Endothelial cell of umbilical vein (primary cell): Measurements from ENCODE around the gene IRF8. TPM values are rescaled to one million over a fixed set of nuclear protein-coding genes. Genes with fewer than 3 reads are reported as not detected.

Experiments used
- BruUV-seq: library from RNA; stranded (reverse); fragments of 400-500 nt; replicated peaks from 2 replicates; lab custom pipeline; 2021; lab: Mats Ljungman, UMichigan
- CTCF ChIA-PET: fragments of 300-600, 350-600 bp; sonication (Branson Sonifier 250); formaldehyde crosslinking; loops from one replicate; lab custom pipeline; 2021; ENCODE audit warnings: antibody characterized with exemption, inconsistent platforms; lab: Charles Lee
- POLR2A ChIA-PET: fragments of 300-600, 350-600 bp; sonication (Branson Sonifier 250); formaldehyde crosslinking; loops from one replicate; lab custom pipeline; 2021; ENCODE audit warnings: antibody characterized with exemption, inconsistent platforms; lab: Charles Lee
- DNase-seq: peaks from one replicate; pipeline ENCODE4 v3.0.0-alpha.2; 2011; ENCODE audit warnings: low read depth, low spot score
- FAIRE-seq: peaks from 2 replicates; lab custom pipeline; 2011; peaks lifted over from hg19 to GRCh38; lab: Jason Lieb, UNC
- H2AFZ ChIP-seq: 2 replicates; pipeline ENCODE4 v1.6.0; 2012; ENCODE audit warnings: low read depth, low read length, control low read depth, inconsistent platforms
- H3K27ac ChIP-seq: 2 replicates; pipeline ENCODE4 v1.5.1; 2011; ENCODE audit warnings: low read depth, mild to moderate bottlenecking, control low read depth, low read length, moderate library complexity; ENCODE audit not compliant: insufficient read depth
- H3K27me3 ChIP-seq, 2 experiments: 2 replicates each; pipeline versions ENCODE4 v1.6.0 to v1.6.1; 2011; ENCODE audit warnings: low read length in 2 of 2, mixed read lengths in 1 of 2; ENCODE audit not compliant: control insufficient read depth in 2 of 2, insufficient read depth in 2 of 2
- H3K36me3 ChIP-seq, 2 experiments: 2 replicates in 1 of 2; 3 replicates in 1 of 2; pipeline ENCODE4 v1.5.1; 2011; ENCODE audit warnings: low read length in 2 of 2, mild to moderate bottlenecking in 1 of 2, moderate library complexity in 1 of 2; ENCODE audit not compliant: control insufficient read depth in 2 of 2, insufficient read depth in 2 of 2; ENCODE audit errors: extremely low read depth in 1 of 2
- H3K4me1 ChIP-seq: 3 replicates; pipeline ENCODE4 v1.5.1; 2011; ENCODE audit warnings: mild to moderate bottlenecking, low read length; ENCODE audit not compliant: control insufficient read depth, insufficient read depth; ENCODE audit errors: extremely low read depth
- H3K4me2 ChIP-seq: 2 replicates; pipeline ENCODE4 v1.6.1; 2011; ENCODE audit warnings: low read length, control low read depth, mixed read lengths; ENCODE audit not compliant: insufficient read depth
- H3K4me3 ChIP-seq, 3 experiments: fragments of 200-600 bp in 1 of 3; sonication (generic), shearing (Covaris generic) in 1 of 3; replicated peaks in 1 of 3; 2 replicates each; pipeline ENCODE4 v1.5.1; 2011 to 2016; ENCODE audit warnings: control low read depth in 3 of 3, low read length in 3 of 3, mild to moderate bottlenecking in 2 of 3, inconsistent platforms in 1 of 3, low read depth in 1 of 3, moderate library complexity in 1 of 3; ENCODE audit not compliant: insufficient read depth in 1 of 3
- H3K79me2 ChIP-seq: 2 replicates; pipeline ENCODE4 v1.6.0; 2012; ENCODE audit warnings: low read length, inconsistent platforms; ENCODE audit not compliant: control insufficient read depth, insufficient read depth
- H3K9ac ChIP-seq: replicated peaks from 2 replicates; pipeline ENCODE3; 2011; ENCODE audit warnings: low read length, control low read depth; ENCODE audit not compliant: insufficient read depth; ENCODE audit errors: extremely low read depth
- H3K9me1 ChIP-seq: replicated peaks from 3 replicates; pipeline ENCODE4 v1.6.0; 2011; ENCODE audit warnings: mild to moderate bottlenecking, low read length; ENCODE audit not compliant: control insufficient read depth, insufficient read depth; ENCODE audit errors: extremely low read depth
- H3K9me3 ChIP-seq: replicated peaks from 2 replicates; pipeline ENCODE4 v1.5.1; 2012; ENCODE audit warnings: low read length, inconsistent platforms; ENCODE audit not compliant: control insufficient read depth, insufficient read depth
- H4K20me1 ChIP-seq: replicated peaks from 2 replicates; pipeline ENCODE3; 2011; ENCODE audit warnings: mild to moderate bottlenecking, low read length; ENCODE audit not compliant: control insufficient read depth, insufficient read depth; ENCODE audit errors: extremely low read depth
- EZH2 ChIP-seq: IDR thresholded peaks from 2 replicates; pipeline ENCODE4 v1.6.1; 2012; ENCODE audit warnings: borderline replicate concordance, low read depth, mild to moderate bottlenecking, moderate library complexity, low read length, inconsistent platforms; ENCODE audit not compliant: severe bottlenecking
- FOS ChIP-seq: IDR thresholded peaks from 2 replicates; pipeline ENCODE4 v1.6.1; 2011; ENCODE audit warnings: mild to moderate bottlenecking, low read length, moderate library complexity, borderline replicate concordance; ENCODE audit not compliant: insufficient read depth
- GATA2 ChIP-seq: IDR thresholded peaks from 2 replicates; pipeline ENCODE4 v1.7.0; 2011; ENCODE audit warnings: low read depth, mild to moderate bottlenecking, moderate library complexity, mixed read lengths, low read length; ENCODE audit not compliant: insufficient read length, insufficient read depth
- JUN ChIP-seq: IDR thresholded peaks from 2 replicates; pipeline ENCODE4 v1.6.1; 2011; ENCODE audit warnings: borderline replicate concordance, low read depth; ENCODE audit not compliant: insufficient read length, insufficient read depth
- MYC ChIP-seq: IDR thresholded peaks from one replicate; pipeline ENCODE4 v1.6.1; 2011; ENCODE audit warnings: mild to moderate bottlenecking, low read depth, low read length
- POLR2A ChIP-seq: IDR thresholded peaks from 2 replicates; pipeline ENCODE4 v1.6.1; 2012; ENCODE audit warnings: low read depth, mild to moderate bottlenecking, control low read depth, low read length
- POLR2AphosphoS5 ChIP-seq: IDR thresholded peaks from 2 replicates; pipeline ENCODE4 v1.6.1; 2012; ENCODE audit warnings: low read depth, mild to moderate bottlenecking, control low read depth, low read length, moderate library complexity; ENCODE audit not compliant: insufficient read depth
- dilution Hi-C: fragments of 300-500 bp; cut with MboI; formaldehyde crosslinking; loops from one replicate; pipeline ENCODE4 v1.15.0; 2019; ENCODE audit warnings: low sequenced_read_pairs; ENCODE audit not compliant: extremely low pct_ligation_motif_present
- intact Hi-C: fragments of 100-400 bp; cut with micrococcal nuclease; formaldehyde crosslinking; loops from one replicate; pipeline ENCODE4 v1.10.0; 2022
- polyA plus RNA-seq, 4 experiments: library from polyadenylated mRNA; depleted of rRNA in 3 of 4; stranded (reverse) in 3 of 4; unstranded in 1 of 4; fragments of >200 nt; gene quantifications; 2 replicates each; pipeline versions ENCODE4 v1.2.1 to v1.2.3, GENCODE V29; 2011 to 2012; ENCODE audit warnings: missing spikeins in 1 of 4
- total RNA-seq: library from RNA; stranded (reverse); gene quantifications from 2 replicates; pipeline ENCODE4 v1.2.3, GENCODE V29; 2021
- TF ChIP-seq, protein P1 (sequence below), 2 donors: IDR thresholded peaks; 1 replicate in 1 of 2; 2 replicates in 1 of 2; pipeline ENCODE4 v1.5.1; 2011; ENCODE audit warnings: low read length in 2 of 2, mild to moderate bottlenecking in 2 of 2, moderate library complexity in 2 of 2, control low read depth in 1 of 2, inconsistent platforms in 1 of 2, low read depth in 1 of 2; ENCODE audit not compliant: insufficient read depth in 1 of 2; ENCODE audit errors: extremely low read depth in 1 of 2
- TF ChIP-seq, protein P2 (sequence below): IDR thresholded peaks from 2 replicates; pipeline ENCODE4 v1.6.1; 2011; ENCODE audit not compliant: insufficient read depth, insufficient read length

Gene IRF8
- total and polyA plus RNA-seq, 2 donors (not counting 3 experiments of a cell fraction or from before 2014, with no cell fraction given): not detected

DNA sequence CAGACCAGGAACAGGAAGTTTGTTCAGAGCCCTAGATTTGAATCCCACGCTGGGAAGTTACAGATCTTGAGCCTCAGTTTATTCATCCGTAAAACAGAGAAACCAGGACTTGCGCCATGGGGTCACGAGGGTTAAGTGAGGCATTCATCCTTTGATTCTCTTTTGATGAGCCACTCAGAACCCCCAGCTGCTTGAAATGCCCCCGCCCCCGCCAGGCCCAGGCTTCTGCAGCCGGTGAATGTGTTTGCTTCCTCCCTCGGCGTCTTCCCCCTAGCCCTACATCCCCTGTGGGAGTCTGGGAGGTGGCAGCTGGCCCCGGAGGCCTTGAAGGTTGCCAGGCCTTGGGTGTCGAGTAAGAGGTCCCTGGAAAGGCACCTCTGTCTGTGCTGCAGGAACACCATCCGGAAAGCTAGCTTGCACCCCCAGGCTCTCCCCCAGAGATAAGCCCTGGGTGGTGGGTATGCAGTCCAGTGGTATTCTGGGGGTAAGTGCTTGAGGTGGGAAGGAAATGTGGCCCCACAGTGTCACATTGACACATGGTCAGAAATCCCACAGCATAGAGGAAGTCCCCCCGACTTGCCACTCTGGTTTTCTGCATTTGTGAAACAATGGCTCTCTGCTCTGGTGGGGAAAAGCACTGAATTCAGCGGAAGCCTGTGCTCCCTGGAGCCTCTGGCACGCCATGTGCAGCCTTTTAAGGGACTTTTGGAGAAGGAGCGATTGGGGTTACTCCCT is 14.9 kb downstream of the IRF8 start:
- Histone ChIP-seq H3K9me1 (no peaks in the 10 kb centered on the region), H3K9ac (no peak overlapping the region), H3K4me2 (no peak overlapping the region), H2AFZ (no peak overlapping the region), H4K20me1 (no peaks in the 10 kb centered on the region), H3K79me2 (no peaks in the 10 kb centered on the region), H3K4me1 (no peaks in the 10 kb centered on the region), H3K27me3 (peaks cover 0 to 1% of the 10 kb centered on the region in 2 experiments), H3K4me3 (no peak overlapping the region), H3K27ac (no peak overlapping the region), H3K36me3 (no peaks in the 10 kb centered on the region), H3K9me3 (no peaks in the 10 kb centered on the region)
- dilution Hi-C loops: no loop called here
- no TSS peak for BruUV-seq
- no peak for TF ChIP-seq JUN
- TF ChIP-seq, protein P1, sequence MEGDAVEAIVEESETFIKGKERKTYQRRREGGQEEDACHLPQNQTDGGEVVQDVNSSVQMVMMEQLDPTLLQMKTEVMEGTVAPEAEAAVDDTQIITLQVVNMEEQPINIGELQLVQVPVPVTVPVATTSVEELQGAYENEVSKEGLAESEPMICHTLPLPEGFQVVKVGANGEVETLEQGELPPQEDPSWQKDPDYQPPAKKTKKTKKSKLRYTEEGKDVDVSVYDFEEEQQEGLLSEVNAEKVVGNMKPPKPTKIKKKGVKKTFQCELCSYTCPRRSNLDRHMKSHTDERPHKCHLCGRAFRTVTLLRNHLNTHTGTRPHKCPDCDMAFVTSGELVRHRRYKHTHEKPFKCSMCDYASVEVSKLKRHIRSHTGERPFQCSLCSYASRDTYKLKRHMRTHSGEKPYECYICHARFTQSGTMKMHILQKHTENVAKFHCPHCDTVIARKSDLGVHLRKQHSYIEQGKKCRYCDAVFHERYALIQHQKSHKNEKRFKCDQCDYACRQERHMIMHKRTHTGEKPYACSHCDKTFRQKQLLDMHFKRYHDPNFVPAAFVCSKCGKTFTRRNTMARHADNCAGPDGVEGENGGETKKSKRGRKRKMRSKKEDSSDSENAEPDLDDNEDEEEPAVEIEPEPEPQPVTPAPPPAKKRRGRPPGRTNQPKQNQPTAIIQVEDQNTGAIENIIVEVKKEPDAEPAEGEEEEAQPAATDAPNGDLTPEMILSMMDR (IDR thresholded peaks at IDR 0.05; ENCODE audit: extremely low read depth in 1 of 2, insufficient read depth in 1 of 2, low read depth in 1 of 2, low read length in 2 of 2): no peak
- TF ChIP-seq GATA2: no peak
- TF ChIP-seq FOS: no peak
- TF ChIP-seq, protein P2, sequence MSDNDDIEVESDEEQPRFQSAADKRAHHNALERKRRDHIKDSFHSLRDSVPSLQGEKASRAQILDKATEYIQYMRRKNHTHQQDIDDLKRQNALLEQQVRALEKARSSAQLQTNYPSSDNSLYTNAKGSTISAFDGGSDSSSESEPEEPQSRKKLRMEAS: no peak
- no peak for TF ChIP-seq POLR2AphosphoS5
- no peak for TF ChIP-seq EZH2
- TF ChIP-seq POLR2A: no peak
- TF ChIP-seq MYC: no peak
- CTCF ChIA-PET: interaction anchor here (2.4 kb wide), 1 partner anchor 92 kb away, joined by 6 read pairs; no protein-coding TSS in a partner anchor
- POLR2A ChIA-PET: no interaction called here
- FAIRE-seq (no peak), DNase-seq (no peak)
- intact Hi-C loops: no loop called here
